Right ventricle myocardium inferior (tissue), 1 donor: Measurements from ENCODE around the gene TRAF2. TPM values are rescaled to one million over a fixed set of nuclear protein-coding genes. Genes with fewer than 3 reads are reported as not detected.

Experiments used
- ATAC-seq: fragments of 200-7000 bp; cut with Tn5 transposase; one replicate; pipeline ENCODE4 v1.9.1; 2020; ENCODE audit warnings: mild to moderate bottlenecking, moderate library complexity
- DNase-seq: peaks from one replicate; pipeline ENCODE4 v3.0.0; 2021; ENCODE audit errors: missing footprints
- intact Hi-C: fragments of 100-400 bp; cut with DNase I; formaldehyde crosslinking; loops from one replicate; pipeline ENCODE4 v1.11.0; 2022
- total RNA-seq: library from RNA; stranded (reverse); fragmentation: NEBNext Ultra II Directional; extraction: Animal tissue kit (Norgen Biotek cat#: 25700); gene quantifications from one replicate; pipeline ENCODE4 v1.2.1, GENCODE V29; 2021
- donor health status: DM: no; HTN: yes; CAD: no; lungs with severe emphysema.

Gene TRAF2
- total RNA-seq, 1 donor from 2014 or later, result 12.6 TPM

- DNase-seq, result no peak
- intact Hi-C loops, result no loop called here
- ATAC-seq, result no peak
Observed at GRCh38 chr9:136921307-136921706, 35.0 kb downstream of the TRAF2 start.

GRCh38 chr9:136921718-136922117 lies 35.4 kb downstream of the TRAF2 start:
- no peak for DNase-seq
- intact Hi-C loops, result no loop called here
- ATAC-seq, result peak; percentile 77

- DNase-seq (no peak), ATAC-seq (no peak)
- intact Hi-C loops, result no loop called here
Observed at GRCh38 chr9:136922540-136922939, 36.2 kb downstream of the TRAF2 start.

- DNase-seq (no peak), ATAC-seq (no peak)
- intact Hi-C loops, result no loop called here
Observed at GRCh38 chr9:136923881-136924280, 37.6 kb downstream of the TRAF2 start.

- intact Hi-C loops, result no loop called here
- DNase-seq, result no peak
- no peak for ATAC-seq
Observed at GRCh38 chr9:136925414-136926153, 39.3 kb downstream of the TRAF2 start.

- ATAC-seq (no peak), DNase-seq (no peak)
- intact Hi-C loops, result no loop called here
Observed at GRCh38 chr9:136926154-136926704, 39.9 kb downstream of the TRAF2 start.

DNA sequence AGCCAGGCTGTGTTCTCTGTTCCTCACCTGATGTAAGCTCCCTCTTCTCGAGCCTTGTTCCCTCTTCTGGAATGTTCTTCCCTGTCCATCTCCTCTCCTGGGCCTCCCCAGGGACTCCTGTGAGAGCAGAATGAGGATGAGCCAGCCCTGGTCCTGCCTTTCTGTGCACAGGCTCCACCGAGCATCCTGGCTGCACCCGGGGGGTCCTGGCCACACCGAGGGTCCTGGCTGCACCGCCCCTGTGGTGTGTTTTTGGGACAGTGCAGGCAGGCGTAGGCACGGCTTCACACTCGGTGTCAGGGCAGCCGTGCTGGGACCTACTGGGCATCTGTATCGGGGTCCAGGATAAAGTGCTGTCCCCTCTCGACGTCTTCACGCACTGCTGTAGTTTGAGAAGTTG lies 40.4 kb downstream of the TRAF2 start:
- no peak for DNase-seq
- ATAC-seq, result no peak
- intact Hi-C loops, result no loop called here

- ATAC-seq (no peak), DNase-seq (no peak)
- intact Hi-C loops, result no loop called here
Observed at GRCh38 chr9:136927343-136928271, 41.3 kb downstream of the TRAF2 start.

DNA sequence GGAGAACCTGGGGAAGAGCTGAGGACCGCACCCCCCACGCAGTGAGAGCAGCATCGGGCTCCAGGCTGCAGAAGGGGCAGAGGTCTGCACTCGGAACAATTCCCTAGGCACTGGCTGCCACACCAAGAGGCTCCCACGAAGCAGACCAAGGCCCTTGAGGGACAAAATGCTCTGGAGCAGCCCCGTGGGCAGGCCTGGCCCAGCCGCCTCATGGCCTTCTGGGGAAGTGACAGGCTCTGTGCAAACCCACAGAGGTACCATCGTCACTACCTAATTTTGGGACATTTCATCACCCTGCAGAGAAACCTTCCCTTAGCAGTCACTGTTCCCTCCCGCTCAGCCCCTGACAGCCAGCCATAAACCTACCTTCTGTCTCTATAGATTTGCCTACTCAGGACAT lies 42.3 kb downstream of the TRAF2 start:
- DNase-seq, result no peak

DNA sequence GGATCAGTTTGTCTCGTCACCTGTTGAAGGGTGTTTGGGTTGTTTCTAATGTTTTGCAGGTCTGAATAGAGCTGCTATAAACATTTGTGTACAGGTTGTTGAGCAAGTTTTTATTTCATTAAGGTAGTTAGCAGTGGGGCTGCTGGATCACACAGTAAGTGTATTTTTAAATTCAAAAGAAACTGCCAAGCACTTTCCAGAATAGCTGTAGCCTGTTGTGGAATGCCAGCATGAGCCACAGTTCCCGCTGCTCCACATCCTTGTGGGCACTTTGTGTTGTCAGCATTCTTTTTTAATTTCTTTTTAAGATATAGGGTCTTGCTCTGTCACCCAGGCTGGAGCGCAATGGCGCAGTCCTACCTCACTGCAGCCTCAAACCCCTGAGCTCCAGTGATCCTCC lies 43.7 kb downstream of the TRAF2 start:
- DNase-seq (no peak), ATAC-seq (peak; percentile 50)
- intact Hi-C loops, result no loop called here

More for the DNA sequence above, 42.3 kb downstream of the TRAF2 start:
- ATAC-seq, result peak; percentile 78
- intact Hi-C loops, result no loop called here

DNA sequence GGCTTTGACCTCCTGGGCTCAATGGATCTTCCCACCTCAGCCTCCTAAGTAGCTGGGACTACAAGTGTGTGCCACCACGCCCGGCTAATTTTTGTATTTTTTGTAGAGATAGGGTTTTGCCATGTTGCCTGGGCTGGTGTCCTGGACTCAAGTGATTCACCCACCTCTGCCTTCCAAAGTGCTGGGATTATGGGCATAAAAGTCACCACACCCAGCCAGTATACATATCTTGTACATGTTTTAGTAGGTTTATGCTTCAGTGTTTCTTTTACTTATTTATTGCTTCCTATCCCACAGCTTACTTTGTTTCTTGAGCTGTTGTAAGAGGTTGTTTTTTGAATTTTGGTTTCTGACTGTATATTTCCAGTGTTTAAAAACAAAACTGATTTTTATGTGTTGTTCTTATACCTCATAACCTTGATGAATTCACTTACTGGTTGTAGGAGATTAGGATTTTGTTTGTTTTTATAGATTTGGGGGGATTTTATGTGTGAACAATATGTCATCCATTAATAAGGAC lies 45.4 kb downstream of the TRAF2 start:
- DNase-seq (no peak), ATAC-seq (no peak)
- intact Hi-C loops, result no loop called here

GRCh38 chr9:136934277-136934676 lies 48.0 kb downstream of the TRAF2 start:
- intact Hi-C loops, result no loop called here
- ATAC-seq (no peak), DNase-seq (no peak)

- no peak for DNase-seq
- ATAC-seq, result no peak
- intact Hi-C loops, result no loop called here
Observed at GRCh38 chr9:136935651-136936050, 49.3 kb downstream of the TRAF2 start.

DNA sequence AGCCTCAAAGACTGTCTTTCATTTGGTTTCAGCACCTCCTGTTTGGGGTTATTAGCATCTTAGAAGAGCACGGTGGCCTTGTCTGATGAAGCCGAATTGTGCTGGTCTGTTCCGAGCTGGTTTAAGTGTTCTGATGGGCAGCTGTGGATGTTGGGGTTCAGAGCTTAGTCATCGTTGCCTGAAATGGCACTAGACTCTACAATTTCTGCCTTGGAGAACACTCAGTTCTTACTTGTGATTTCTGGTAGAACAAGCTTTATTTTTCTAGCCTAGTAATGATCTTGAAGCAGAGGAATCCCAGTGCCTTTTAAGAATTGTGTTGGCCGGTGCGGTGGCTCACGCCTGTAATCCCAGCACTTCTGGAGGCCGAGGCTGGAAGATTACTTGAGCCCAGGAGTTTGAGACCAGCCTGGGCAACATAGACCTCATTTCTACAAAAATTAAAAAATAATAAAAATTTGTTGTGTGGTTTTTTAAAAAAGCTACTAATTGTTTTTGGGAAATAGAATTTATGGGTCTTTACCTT lies 50.4 kb downstream of the TRAF2 start:
- ATAC-seq (no peak), DNase-seq (no peak)
- intact Hi-C loops, result no loop called here

GRCh38 chr9:136937186-136938001 lies 51.1 kb downstream of the TRAF2 start:
- intact Hi-C loops, result no loop called here
- DNase-seq (no peak), ATAC-seq (no peak)

- ATAC-seq, result no peak
- intact Hi-C loops, result no loop called here
- DNase-seq, result no peak
Observed at GRCh38 chr9:136939431-136939995, 53.2 kb downstream of the TRAF2 start.

GRCh38 chr9:136939996-136940525 lies 53.7 kb downstream of the TRAF2 start:
- peak; percentile 71 for ATAC-seq
- intact Hi-C loops, result loop anchor here (5.0 kb wide), 4 partner anchors 38 to 133 kb away; partner anchors contain the start of genes EDF1, RABL6 and TRAF2
- peak; percentile 84 for DNase-seq
